Measurements from ENCODE around the gene TRIM8. TPM values are rescaled to one million over a fixed set of nuclear protein-coding genes. Genes with fewer than 3 reads are reported as not detected.

The TRIM8 gene
- 42.0 to 51.5 TPM (median 46.3 TPM) in 5 replicates for total RNA-seq (2022; extraction: Qiagen RNA extraction; ENCODE audit: low read depth)

GRCh38 chr10:102644066-102644645 is at the start of gene TRIM8:
TSS of gene TRIM8 (plus strand) at chr10:102644479. CDS start at chr10:102644618, 139 bp downstream.

Other genes starting within 250 kb of the TRIM8 start
- 73.7 to 124 TPM (median 95.5 TPM) in 5 replicates for gene NFKB2, start 248.8 kb upstream of the TRIM8 start, total RNA-seq (2022; extraction: Qiagen RNA extraction; ENCODE audit: low read depth)
- 0.51 to 0.80 TPM (median 0.64 TPM) in 5 replicates for gene PSD, start 225.7 kb upstream of the TRIM8 start, total RNA-seq (2022; extraction: Qiagen RNA extraction; ENCODE audit: low read depth)
- 5.5 to 11.6 TPM (median 8.9 TPM) in 5 replicates for gene FBXL15, start 223.6 kb upstream of the TRIM8 start, total RNA-seq (2022; extraction: Qiagen RNA extraction; ENCODE audit: low read depth)
- 61.4 to 65.1 TPM (median 63.5 TPM) in 5 replicates for gene CUEDC2, start 211.9 kb upstream of the TRIM8 start, total RNA-seq (2022; extraction: Qiagen RNA extraction; ENCODE audit: low read depth)
- gene C10orf95, start 192.9 kb upstream of the TRIM8 start, total RNA-seq (2022; extraction: Qiagen RNA extraction; ENCODE audit: low read depth) = 0.09 to 0.26 TPM (median 0.16 TPM) in 5 replicates
- gene ACTR1A, start 141.8 kb upstream of the TRIM8 start, total RNA-seq (2022; extraction: Qiagen RNA extraction; ENCODE audit: low read depth) = 86.9 to 99.1 TPM (median 94.4 TPM) in 5 replicates
- 5.7 to 8.8 TPM (median 7.2 TPM) in 5 replicates for gene SUFU, start 140.5 kb upstream of the TRIM8 start, total RNA-seq (2022; extraction: Qiagen RNA extraction; ENCODE audit: low read depth)
- gene ARL3, start 69.9 kb downstream of the TRIM8 start, total RNA-seq (2022; extraction: Qiagen RNA extraction; ENCODE audit: low read depth) = 13.9 to 15.3 TPM (median 14.7 TPM) in 5 replicates
- gene SFXN2, start 70.2 kb downstream of the TRIM8 start, total RNA-seq (2022; extraction: Qiagen RNA extraction; ENCODE audit: low read depth) = 2.9 to 4.4 TPM (median 3.8 TPM) in 5 replicates
- gene WBP1L, start 99.5 kb downstream of the TRIM8 start, total RNA-seq (2022; extraction: Qiagen RNA extraction; ENCODE audit: low read depth) = 21.5 to 30.7 TPM (median 27.8 TPM) in 5 replicates
- not detected in 5 replicates for gene CYP17A1, start 192.9 kb downstream of the TRIM8 start, total RNA-seq (2022; extraction: Qiagen RNA extraction; ENCODE audit: low read depth)
- gene BORCS7, start 209.8 kb downstream of the TRIM8 start, total RNA-seq (2022; extraction: Qiagen RNA extraction; ENCODE audit: low read depth) = 23.1 to 30.4 TPM (median 25.2 TPM) in 5 replicates
- gene AS3MT, start 225.0 kb downstream of the TRIM8 start, total RNA-seq (2022; extraction: Qiagen RNA extraction; ENCODE audit: low read depth) = 3.9 to 5.7 TPM (median 4.5 TPM) in 5 replicates